HG03039 (cell line): Measurements from ENCODE around the gene ZRANB3.
"Not testable (repeated sequence)": the region's sequence is repeated elsewhere in the genome, so short reads cannot be mapped to it uniquely, and the experiment has no call there.

Source experiments
- ATAC-seq: cut with Tn5 transposase; IDR thresholded peaks from one replicate; pipeline ENCODE4 v1.9.1; 2021; ENCODE audit warnings: mild to moderate bottlenecking, moderate library complexity; ENCODE audit not compliant: unreplicated experiment

The ZRANB3 gene

GRCh38 chr2:135530313-135531230 is at the start of gene ZRANB3:
TSS of gene ZRANB3 (minus strand) at chr2:135531218.
- peak; percentile 73 for ATAC-seq

- no peak for ATAC-seq
These were observed 42.6 kb upstream of the ZRANB3 start for GRCh38 chr2:135573620-135574019.

- ATAC-seq, result no peak
These were observed 39.9 kb upstream of the ZRANB3 start for GRCh38 chr2:135570884-135571283.

- ATAC-seq, result no peak
These were observed 32.8 kb upstream of the ZRANB3 start for GRCh38 chr2:135563793-135564192.

- no peak for ATAC-seq
These were observed 30.9 kb upstream of the ZRANB3 start for GRCh38 chr2:135561925-135562324.

GRCh38 chr2:135557530-135557929 is 26.5 kb upstream of the ZRANB3 start:
- no peak for ATAC-seq

- ATAC-seq, result no peak
These were observed 24.3 kb upstream of the ZRANB3 start for GRCh38 chr2:135555311-135555710.

- ATAC-seq, result no peak
These were observed 21.9 kb upstream of the ZRANB3 start for GRCh38 chr2:135552887-135553286.

- ATAC-seq, result no peak
These were observed 20.3 kb upstream of the ZRANB3 start for GRCh38 chr2:135551356-135551755.

- ATAC-seq, result no peak
These were observed 16.3 kb upstream of the ZRANB3 start for GRCh38 chr2:135547311-135547710.

GRCh38 chr2:135546436-135546835 is 15.4 kb upstream of the ZRANB3 start:
- no peak for ATAC-seq

- not testable (repeated sequence) for ATAC-seq
These were observed 2.5 kb upstream of the ZRANB3 start for GRCh38 chr2:135533545-135533944.

GRCh38 chr2:135532581-135532980 is 1.6 kb upstream of the ZRANB3 start:
- ATAC-seq, result no peak

- peak; percentile 74 for ATAC-seq
These were observed 496 bp upstream of the ZRANB3 start, which contains the start of gene R3HDM1 for GRCh38 chr2:135531231-135532197. TSS of gene R3HDM1 (plus strand) at chr2:135531484. CDS start at chr2:135604846, 73,362 bp downstream.

GRCh38 chr2:135528006-135528405 is 3.0 kb downstream of the ZRANB3 start:
- no peak for ATAC-seq

GRCh38 chr2:135525786-135526185 is 5.2 kb downstream of the ZRANB3 start:
- no peak for ATAC-seq

GRCh38 chr2:135512099-135512498 is 18.9 kb downstream of the ZRANB3 start:
- ATAC-seq, result no peak

- no peak for ATAC-seq
These were observed 20.4 kb downstream of the ZRANB3 start for GRCh38 chr2:135510577-135510976.

GRCh38 chr2:135504811-135505210 is 26.2 kb downstream of the ZRANB3 start:
- ATAC-seq, result no peak

- ATAC-seq, result not testable (repeated sequence)
These were observed 32.4 kb downstream of the ZRANB3 start for GRCh38 chr2:135498588-135498987.

GRCh38 chr2:135494917-135495316 is 36.1 kb downstream of the ZRANB3 start:
- no peak for ATAC-seq
